ENCODE measurements around the gene MEGF8.

Gene MEGF8

GRCh38 chr19:42279902-42280814, 45.3 kb upstream of the MEGF8 start:
- H3K27me3 ChIP-seq (ENCODE audit: insufficient read depth, poor library complexity, severe bottlenecking) = no peaks in the 10 kb centered on the region
- TF ChIP-seq GABPA (IDR thresholded peaks at IDR 0.05; ENCODE audit: low read depth) (no peak), CTCF (IDR thresholded peaks at IDR 0.05; ENCODE audit: insufficient read depth, low read length) (peak; percentile 74), POLR2AphosphoS5 (IDR thresholded peaks at IDR 0.05; ENCODE audit: low read depth) (peak; percentile 22; the same call in 1 of the 2 replicates), REST (IDR thresholded peaks at IDR 0.05; ENCODE audit: insufficient replicate concordance, low read depth) (no peak), SPI1 (IDR thresholded peaks at IDR 0.05; ENCODE audit: borderline replicate concordance, low read depth) (no peak)

GRCh38 chr19:42280815-42281145, 44.7 kb upstream of the MEGF8 start:
- no peak overlapping the region for H3K27ac ChIP-seq (replicated peaks)

More at GRCh38 chr19:42279902-42280814, 45.3 kb upstream of the MEGF8 start:
- peak; percentile 83 to 87 for DNase-seq (ENCODE audit: low read depth in 1 of 2, low spot score in 1 of 2)
- Histone ChIP-seq H3K27ac (replicated peaks) (peak overlapping the region; percentile 71), H3K4me3 (replicated peaks; ENCODE audit: insufficient read depth, low read length) (peak overlapping the region; percentile 72)

More at GRCh38 chr19:42280815-42281145, 44.7 kb upstream of the MEGF8 start:
- DNase-seq (ENCODE audit: low read depth in 1 of 2, low spot score in 1 of 2) = no peak
- Histone ChIP-seq H3K27me3 (ENCODE audit: insufficient read depth, poor library complexity, severe bottlenecking) (no peaks in the 10 kb centered on the region), H3K4me3 (replicated peaks; ENCODE audit: insufficient read depth, low read length) (peak overlapping the region; percentile 72)
- TF ChIP-seq GABPA (IDR thresholded peaks at IDR 0.05; ENCODE audit: low read depth) = no peak
- no peak for TF ChIP-seq SPI1 (IDR thresholded peaks at IDR 0.05; ENCODE audit: borderline replicate concordance, low read depth)
- TF ChIP-seq POLR2AphosphoS5 (IDR thresholded peaks at IDR 0.05; ENCODE audit: low read depth) = no peak
- no peak for TF ChIP-seq CTCF (IDR thresholded peaks at IDR 0.05; ENCODE audit: insufficient read depth, low read length)
- no peak for TF ChIP-seq REST (IDR thresholded peaks at IDR 0.05; ENCODE audit: insufficient replicate concordance, low read depth)

Measured in HL-60 (cell line).